HEK293T (cell line): ENCODE measurements around the gene MT1M.
"Not testable (repeated sequence)": the region's sequence is repeated elsewhere in the genome, so short reads cannot be mapped to it uniquely, and the experiment has no call there.

ENCODE experiments used
- CTCF ChIA-PET: fragments of 350-600 bp; formaldehyde crosslinking; extraction: SDS; loops from one replicate; lab custom pipeline; 2021; ENCODE audit warnings: antibody characterized with exemption, inconsistent platforms; lab: Yijun Ruan, JAX
- POLR2A ChIA-PET: fragments of 350-600 bp; formaldehyde crosslinking; extraction: SDS; loops from one replicate; lab custom pipeline; 2020; ENCODE audit warnings: antibody characterized with exemption, inconsistent platforms; lab: Yijun Ruan, JAX
- DNase-seq: peaks from one replicate; pipeline ENCODE4 v3.0.0; 2012; ENCODE audit warnings: mixed read lengths; ENCODE audit errors: extremely low spot score
- ARNT ChIP-seq: fragments of 450-650 bp; IDR thresholded peaks from 2 replicates; pipeline ENCODE4 v1.6.1; 2017; ENCODE audit warnings: mild to moderate bottlenecking
- BHLHE40 ChIP-seq: fragments of 450-650 bp; IDR thresholded peaks from 2 replicates; pipeline ENCODE4 v1.6.1; 2016; ENCODE audit warnings: mild to moderate bottlenecking, moderate library complexity, borderline replicate concordance
- CTBP1 ChIP-seq: fragments of 450-650 bp; IDR thresholded peaks from 2 replicates; pipeline ENCODE4 v1.6.1; 2016; ENCODE audit warnings: borderline replicate concordance
- ELF4 ChIP-seq: fragments of 450-650 bp; IDR thresholded peaks from 2 replicates; pipeline ENCODE4 v1.6.1; 2017; ENCODE audit warnings: antibody characterized with exemption
- FOXA1 ChIP-seq: fragments of 450-650 bp; IDR thresholded peaks from 2 replicates; pipeline ENCODE4 v1.6.1; 2016; ENCODE audit warnings: mild to moderate bottlenecking
- FOXK2 ChIP-seq: fragments of 450-650 bp; IDR thresholded peaks from 2 replicates; pipeline ENCODE4 v1.6.1; 2016; ENCODE audit warnings: mild to moderate bottlenecking
- FOXM1 ChIP-seq: fragments of 450-650 bp; IDR thresholded peaks from 2 replicates; pipeline ENCODE4 v1.6.1; 2017; ENCODE audit warnings: mild to moderate bottlenecking, borderline replicate concordance
- HDGF ChIP-seq: fragments of 450-650 bp; IDR thresholded peaks from 2 replicates; pipeline ENCODE4 v1.6.1; 2017; ENCODE audit warnings: antibody characterized with exemption, borderline replicate concordance
- L3MBTL2 ChIP-seq: fragments of 450-650 bp; conservative IDR thresholded peaks from 2 replicates; pipeline ENCODE4 v1.6.1; 2016; ENCODE audit warnings: mild to moderate bottlenecking
- LEF1 ChIP-seq: fragments of 450-650 bp; IDR thresholded peaks from 2 replicates; pipeline ENCODE4 v1.6.1; 2017; ENCODE audit warnings: mild to moderate bottlenecking, borderline replicate concordance
- NFRKB ChIP-seq: fragments of 450-650 bp; IDR thresholded peaks from 2 replicates; pipeline ENCODE4 v1.6.1; 2016; ENCODE audit warnings: mild to moderate bottlenecking, moderate library complexity
- PKNOX1 ChIP-seq: fragments of 450-650 bp; IDR thresholded peaks from 2 replicates; pipeline ENCODE4 v1.6.1; 2016
- SP1 ChIP-seq: fragments of 450-650 bp; IDR thresholded peaks from 2 replicates; pipeline ENCODE4 v1.6.1; 2017
- SUZ12 ChIP-seq: fragments of 450-650 bp; IDR thresholded peaks from 2 replicates; pipeline ENCODE4 v1.6.1; 2016; ENCODE audit warnings: mild to moderate bottlenecking
- TARDBP ChIP-seq: fragments of 450-650 bp; IDR thresholded peaks from 2 replicates; pipeline ENCODE4 v1.6.1; 2016
- ZNF384 ChIP-seq: fragments of 450-650 bp; IDR thresholded peaks from 2 replicates; pipeline ENCODE4 v1.6.1; 2016

The MT1M gene

DNA sequence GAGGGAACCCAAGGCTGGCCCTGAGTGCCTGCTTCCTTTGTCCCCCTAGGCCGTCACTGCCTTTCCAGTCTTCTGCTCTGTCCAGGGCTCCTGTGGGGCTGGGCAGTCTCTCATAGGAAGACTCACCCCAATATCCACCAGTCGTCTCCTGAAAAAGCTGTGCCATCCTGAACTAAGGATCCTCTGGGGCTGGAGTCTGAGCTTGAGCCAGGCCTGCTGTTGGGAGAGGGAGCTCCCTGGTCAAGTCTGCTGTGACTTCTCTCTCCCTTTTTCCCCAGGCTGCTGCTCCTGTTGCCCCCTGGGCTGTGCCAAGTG, 38.1 kb downstream of the MT1M start:
- ChIA-PET POLR2A (no interaction called here), CTCF (no interaction called here)
- DNase-seq: no peak
- TF ChIP-seq HDGF (no peak), PKNOX1 (no peak), ARNT (no peak), ELF4 (no peak), FOXA1 (no peak), SP1 (no peak), NFRKB (no peak), FOXK2 (no peak), FOXM1 (no peak), TARDBP (no peak), LEF1 (no peak), CTBP1 (no peak), SUZ12 (no peak)

GRCh38 chr16:56671691-56672090, 39.2 kb downstream of the MT1M start:
- CTCF ChIA-PET, POLR2A ChIA-PET: not testable (repeated sequence)

GRCh38 chr16:56672171-56672570, 39.7 kb downstream of the MT1M start:
- POLR2A ChIA-PET, DNase-seq, CTCF ChIA-PET: not testable (repeated sequence)

More at GRCh38 chr16:56671691-56672090, 39.2 kb downstream of the MT1M start:
- DNase-seq: not testable (repeated sequence)

DNA sequence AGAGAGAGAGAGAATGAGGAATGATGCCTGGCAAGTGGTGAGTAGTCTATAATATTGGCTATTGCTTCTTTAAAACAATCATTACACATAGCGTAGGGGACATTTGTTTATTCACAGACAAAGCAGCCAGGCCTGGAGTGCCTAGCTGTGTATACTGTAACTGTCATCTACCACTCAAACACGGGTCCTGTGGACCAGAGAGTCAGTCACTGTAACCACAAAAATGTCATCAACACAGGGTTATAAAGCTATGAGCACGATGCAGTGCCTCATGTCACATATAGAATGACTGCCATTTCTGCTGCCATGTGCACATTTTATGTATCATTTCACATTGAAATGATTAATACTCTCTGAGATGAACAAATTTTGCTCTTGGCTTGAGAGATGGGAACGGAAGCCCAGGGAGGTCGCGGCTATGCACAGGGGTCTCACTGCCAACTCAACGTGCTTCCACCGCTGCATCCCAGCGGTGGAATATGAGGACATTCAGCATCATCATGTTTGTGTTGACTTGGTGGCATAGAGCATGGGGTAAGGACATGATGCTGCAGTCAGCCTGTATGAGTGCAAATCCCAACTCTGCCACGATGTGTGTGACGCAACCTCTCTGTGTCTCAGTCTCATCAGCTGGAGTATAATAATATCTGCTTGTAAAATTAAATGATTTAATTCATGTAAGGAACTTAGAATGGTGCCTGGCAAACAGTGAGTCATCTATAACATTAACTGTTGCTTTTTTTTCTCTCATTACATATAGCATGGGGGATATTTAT, 40.5 kb downstream of the MT1M start:
- ChIA-PET POLR2A (no interaction called here), CTCF (interaction anchor here (1.4 kb wide), 1 partner anchor 29 kb away, joined by 10 read pairs; no protein-coding TSS in a partner anchor)
- DNase-seq: no peak
- TF ChIP-seq BHLHE40 (no peak), SUZ12 (no peak), HDGF (no peak), ZNF384 (no peak), ELF4 (no peak), NFRKB (no peak), FOXK2 (no peak), LEF1 (no peak), L3MBTL2 (no peak), TARDBP (no peak), FOXM1 (no peak)

GRCh38 chr16:56673921-56674320, 41.5 kb downstream of the MT1M start:
- no peak for DNase-seq
- POLR2A ChIA-PET: no interaction called here
- CTCF ChIA-PET: interaction anchor here (0.6 to 1.4 kb wide), 2 partner anchors 28 to 502 kb away, joined by 6 to 10 read pairs; no protein-coding TSS in a partner anchor
- TF ChIP-seq TARDBP (no peak), L3MBTL2 (no peak), FOXM1 (no peak), ELF4 (no peak), BHLHE40 (no peak), FOXA1 (no peak), NFRKB (no peak), ARNT (no peak), SP1 (no peak), PKNOX1 (no peak), FOXK2 (no peak)

GRCh38 chr16:56674570-56674969, 42.1 kb downstream of the MT1M start:
- POLR2A ChIA-PET, DNase-seq: not testable (repeated sequence)
- CTCF ChIA-PET: interaction anchor here (0.6 kb wide), 1 partner anchor 501 kb away, joined by 6 read pairs; no protein-coding TSS in a partner anchor

DNA sequence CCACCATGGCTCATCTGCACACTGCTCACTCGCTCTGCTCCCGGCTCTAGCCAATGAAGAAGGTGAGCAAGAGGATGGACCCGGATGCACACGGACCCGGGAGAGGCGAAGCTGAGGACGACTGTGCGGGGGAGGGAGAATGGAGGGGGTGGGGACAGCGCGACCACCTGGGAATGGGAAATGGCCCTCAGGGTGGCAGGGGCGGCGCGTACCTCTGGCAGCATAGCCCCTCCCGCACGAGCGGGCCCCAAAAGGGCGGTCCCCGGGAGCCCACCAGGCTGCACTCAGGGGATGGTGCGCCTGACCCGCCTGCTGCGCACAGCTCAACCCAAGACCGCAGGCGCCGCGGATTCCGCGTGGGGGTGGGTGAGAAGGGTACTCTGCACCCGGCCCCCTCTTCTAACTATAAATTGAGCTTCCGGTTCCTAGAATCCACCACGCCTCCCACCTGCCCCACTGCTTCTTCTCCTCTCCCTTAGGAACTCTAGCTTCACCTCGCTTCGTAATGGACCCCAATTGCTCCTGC, 43.3 kb downstream of the MT1M start:
- ChIA-PET CTCF (no interaction called here), POLR2A (no interaction called here)
- TF ChIP-seq HDGF (no peak), SUZ12 (no peak), PKNOX1 (no peak), LEF1 (no peak), FOXK2 (no peak), SP1 (no peak), FOXM1 (no peak), ELF4 (no peak), ARNT (no peak), NFRKB (no peak), ZNF384 (no peak), L3MBTL2 (no peak), BHLHE40 (no peak), CTBP1 (no peak), TARDBP (no peak), FOXA1 (no peak)
- no peak for DNase-seq
